HG02610 (cell line): ENCODE results near the gene SMIM17.
"Not testable (repeated sequence)": the region's sequence is repeated elsewhere in the genome, so short reads cannot be mapped to it uniquely, and the experiment has no call there.

Experiments used
- ATAC-seq: cut with Tn5 transposase; IDR thresholded peaks from one replicate; pipeline ENCODE4 v1.9.1; 2021; ENCODE audit warnings: mild to moderate bottlenecking, moderate library complexity; ENCODE audit not compliant: unreplicated experiment

Gene SMIM17

DNA sequence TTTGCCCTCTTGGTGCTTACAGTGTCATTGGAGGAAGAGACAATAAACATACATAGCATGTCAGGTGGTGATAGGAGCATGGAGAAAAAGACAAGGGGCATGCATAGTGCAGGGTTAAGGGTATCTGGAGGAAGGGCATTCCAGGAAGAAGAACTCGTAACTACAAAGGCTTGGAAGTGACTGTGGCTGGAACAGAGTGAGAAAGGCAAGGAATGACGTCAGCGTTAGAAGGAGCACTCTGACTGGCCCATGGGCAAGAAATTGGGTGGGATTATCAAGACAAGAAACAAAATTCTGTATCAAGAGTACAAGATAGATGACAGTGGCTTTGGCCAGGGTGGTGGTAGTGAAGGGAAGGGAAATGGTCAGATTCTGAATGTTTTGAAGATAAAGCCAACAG is 11.2 kb downstream of the SMIM17 start:
- no peak for ATAC-seq

DNA sequence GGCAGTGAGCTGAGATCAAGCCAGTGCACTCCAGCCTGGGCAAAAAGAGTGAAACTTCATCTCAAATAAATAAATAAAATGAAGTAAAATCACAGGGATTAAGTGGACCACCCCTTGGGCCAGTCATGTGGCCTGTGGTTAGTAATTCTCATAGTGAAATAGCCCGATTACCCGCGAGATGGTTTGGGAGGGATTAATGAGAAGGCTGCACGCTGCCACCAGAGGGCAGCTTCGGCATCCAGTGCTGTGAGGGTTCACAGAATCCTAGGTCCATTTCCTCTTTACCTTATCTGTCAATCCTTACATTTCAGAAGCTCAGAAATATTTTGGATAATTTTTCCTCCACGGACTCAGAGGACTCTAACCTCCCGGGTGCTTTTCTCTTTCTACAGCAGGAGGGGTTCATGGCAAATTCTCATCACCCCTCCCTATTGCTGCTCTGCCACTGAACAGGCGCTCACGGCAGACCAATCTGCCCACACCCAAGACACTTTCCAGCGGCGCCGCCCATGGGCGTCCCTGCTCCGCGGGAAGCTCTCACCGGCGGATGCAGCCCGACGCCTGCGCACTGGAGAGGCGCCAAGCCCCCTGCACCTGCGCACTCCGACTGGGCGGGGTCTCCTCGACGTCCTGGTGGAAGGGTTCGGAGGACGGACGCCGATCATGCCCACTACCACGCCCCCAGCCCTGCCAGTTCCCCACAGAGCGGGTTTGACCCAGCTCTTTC is 17.6 kb downstream of the SMIM17 start:
- no peak for ATAC-seq

DNA sequence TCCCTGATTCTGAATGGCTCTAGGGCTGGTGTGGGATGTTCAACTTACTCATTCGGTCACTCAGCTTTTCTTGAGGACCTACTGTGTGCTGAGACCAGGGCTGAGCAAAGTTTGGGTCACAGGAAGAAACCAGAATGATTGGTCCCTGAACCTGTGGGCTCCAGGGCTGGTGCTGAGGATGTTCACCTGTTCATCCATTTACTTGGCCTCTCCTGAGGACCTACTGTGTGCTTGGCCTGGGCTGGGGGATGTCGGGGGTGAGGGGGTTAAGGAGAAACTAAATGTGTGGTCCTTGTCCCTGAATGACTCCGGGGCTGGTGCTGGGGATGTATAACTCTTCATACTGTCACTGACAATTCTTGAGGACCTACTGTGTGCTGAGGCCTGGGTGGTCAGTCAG is 18.3 kb downstream of the SMIM17 start:
- ATAC-seq = no peak

DNA sequence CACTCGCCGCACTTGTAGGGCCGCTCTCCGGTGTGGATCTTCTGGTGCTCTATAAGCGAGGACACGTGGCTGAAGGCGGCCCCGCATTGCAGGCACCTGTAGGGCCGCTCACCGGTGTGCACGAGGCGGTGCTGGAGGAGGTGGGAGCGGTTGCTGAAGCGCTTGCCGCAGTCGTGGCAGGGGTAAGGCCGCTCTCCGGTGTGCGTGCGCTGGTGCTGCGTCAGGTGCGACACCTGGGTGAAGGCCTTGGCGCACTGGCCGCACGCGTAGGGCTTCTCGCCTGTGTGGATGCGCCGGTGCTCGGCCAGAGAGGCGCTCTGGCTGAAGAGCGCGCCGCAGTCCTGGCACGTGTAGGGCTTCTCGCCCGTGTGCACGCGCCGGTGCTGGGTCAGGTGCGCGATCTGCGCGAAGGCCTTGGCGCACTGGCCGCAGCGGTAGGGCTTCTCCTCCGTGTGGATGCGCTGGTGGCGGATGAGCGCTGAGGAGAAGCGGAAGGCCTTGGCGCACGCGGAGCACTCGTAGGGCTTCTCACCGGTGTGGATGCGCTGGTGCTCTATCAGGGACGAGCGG is 21.1 kb downstream of the SMIM17 start:
- ATAC-seq = no peak

DNA sequence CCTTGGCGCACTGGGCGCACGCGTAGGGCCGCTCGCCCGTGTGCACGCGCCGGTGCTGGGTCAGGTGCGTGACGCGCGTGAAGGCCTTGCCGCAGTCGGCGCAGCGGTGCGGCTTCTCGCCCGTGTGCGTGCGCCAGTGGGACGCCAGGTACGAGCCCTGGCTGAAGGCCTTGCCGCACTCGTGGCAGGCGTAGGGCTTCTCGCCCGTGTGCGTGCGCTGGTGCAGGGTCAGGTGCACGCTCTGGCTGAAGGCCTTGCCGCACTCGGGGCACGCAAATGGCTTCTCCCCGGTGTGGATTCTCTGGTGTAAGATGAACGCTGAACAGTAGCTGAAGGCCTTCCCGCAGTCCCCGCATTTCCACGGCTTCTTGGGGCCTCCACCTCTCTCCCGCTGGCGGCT is 21.6 kb downstream of the SMIM17 start:
- ATAC-seq = no peak

DNA sequence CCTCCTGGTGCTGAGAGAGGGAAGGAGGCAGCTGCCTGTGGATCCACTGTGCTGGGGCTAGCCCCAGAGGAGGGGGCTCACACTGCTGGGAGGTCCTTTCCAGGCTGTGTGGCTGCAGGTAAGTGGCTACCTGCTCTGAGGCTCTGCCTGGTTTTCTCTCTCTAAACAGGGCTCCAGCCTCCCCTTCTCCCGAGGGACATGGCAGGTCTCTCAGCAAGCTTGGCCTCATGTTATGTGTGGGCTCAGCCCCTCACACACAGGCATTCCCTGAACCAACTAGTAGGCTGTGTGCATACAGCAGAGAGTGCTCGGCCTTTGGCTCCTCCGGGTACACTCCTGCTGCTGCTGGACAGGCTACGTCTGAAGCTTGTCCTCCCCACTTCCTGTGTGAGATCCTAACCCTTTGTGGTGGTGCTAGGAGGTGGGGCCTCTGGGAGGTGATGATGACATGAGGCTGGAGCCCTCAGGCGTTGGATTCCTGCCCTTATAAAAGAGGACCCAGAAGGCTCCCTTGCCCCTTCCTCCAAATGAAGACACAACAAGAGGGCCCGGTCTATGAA is 24.4 kb downstream of the SMIM17 start:
- no peak for ATAC-seq

DNA sequence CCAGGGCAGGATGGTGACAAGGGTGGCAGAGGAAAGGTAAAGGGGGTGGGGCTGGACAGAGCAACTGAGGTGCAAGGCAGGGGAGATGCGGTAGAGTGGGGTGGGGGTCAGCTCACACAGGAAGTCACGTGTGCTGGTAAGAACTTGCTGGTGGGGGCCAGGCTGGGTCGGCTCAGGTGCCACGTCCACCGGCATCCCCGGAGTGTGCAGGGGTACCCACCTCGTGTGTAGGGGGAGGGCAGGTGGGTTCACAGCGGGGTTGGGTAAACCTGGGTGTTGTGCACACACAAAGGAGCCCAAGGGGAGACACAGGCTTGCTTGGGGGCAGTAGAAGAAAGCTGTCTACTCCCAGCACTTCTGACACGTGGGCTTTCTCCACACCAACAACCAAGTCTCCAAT is 25.7 kb downstream of the SMIM17 start:
- no peak for ATAC-seq

DNA sequence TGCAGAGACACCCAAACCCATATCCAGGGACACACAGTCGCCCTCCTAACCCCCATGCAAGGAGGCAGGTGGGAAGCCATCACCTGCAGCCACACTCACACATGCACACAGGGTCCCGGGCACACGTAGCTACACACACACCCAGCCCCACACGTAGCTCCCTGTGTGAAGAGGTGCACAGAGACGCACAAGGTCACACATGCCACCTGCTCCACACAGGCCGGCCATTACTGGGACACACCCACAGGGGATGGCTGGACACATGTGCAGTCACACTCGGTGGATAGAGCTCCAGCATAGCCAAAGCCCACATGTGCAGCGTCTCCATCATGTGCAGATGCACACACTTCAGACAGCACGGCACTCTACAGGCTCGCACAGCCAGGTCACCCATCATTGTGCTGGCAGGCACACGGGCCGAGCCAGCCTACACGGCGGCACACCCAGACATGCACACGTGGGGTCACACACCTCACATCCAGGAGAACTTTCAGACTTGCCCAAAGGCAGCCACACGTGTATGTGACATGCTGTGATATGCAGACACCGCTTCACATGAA is 27.5 kb downstream of the SMIM17 start:
- ATAC-seq = no peak

DNA sequence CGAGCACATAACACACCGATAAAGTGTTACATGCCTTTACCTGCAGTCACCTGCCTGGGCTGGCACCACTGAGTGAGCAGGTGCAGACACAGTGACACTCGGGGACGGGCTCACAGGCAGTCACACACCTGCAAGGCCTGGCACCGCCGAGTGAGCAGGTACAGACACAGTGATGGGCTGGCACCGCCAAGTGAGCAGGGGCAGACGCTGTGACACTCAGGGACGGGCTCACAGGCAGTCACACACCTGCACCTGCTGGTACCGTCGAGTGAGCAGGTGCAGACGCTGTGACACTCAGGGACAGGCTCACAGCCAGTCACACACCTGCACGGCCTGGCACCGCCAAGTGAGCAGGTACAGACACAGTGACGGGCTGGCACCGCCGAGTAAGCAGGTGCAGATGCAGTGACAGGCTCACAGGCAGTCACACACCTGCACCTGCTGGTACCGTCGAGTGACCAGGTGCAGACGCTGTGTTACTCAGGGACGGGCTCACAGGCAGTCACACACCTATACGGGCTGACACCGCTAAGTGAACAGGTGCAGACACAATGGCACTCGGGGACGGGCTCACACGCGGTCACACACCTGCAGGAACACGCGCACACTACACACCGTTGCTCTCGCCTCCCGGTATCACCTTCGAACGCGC is 28.1 kb downstream of the SMIM17 start:
- no peak for ATAC-seq

DNA sequence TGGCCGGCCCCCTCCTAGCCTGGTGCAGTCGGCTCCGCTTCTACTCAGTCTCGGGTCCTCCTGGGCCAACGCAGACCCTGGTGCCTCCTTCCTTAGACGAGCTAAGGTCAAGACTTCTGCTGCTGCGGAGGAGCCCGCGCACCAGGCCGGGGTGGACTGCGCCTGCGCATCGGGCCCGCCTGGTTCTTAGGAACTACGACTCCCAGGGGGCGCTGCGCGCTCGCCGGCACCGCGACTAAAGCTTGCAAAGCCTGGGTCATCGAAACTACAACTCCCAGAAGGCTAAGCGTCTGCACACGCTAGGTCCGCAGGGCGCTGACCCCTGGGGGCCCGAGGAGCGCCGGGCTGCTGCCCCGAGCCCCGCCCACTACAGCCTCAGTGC is 28.6 kb downstream of the SMIM17 start, which contains the start of gene ZNF835:
TSS of gene ZNF835 (minus strand) at position 145 of the 382 bp plus-strand sequence. CDS start 6,559 bp downstream, outside the sequence.
- ATAC-seq = no peak

DNA sequence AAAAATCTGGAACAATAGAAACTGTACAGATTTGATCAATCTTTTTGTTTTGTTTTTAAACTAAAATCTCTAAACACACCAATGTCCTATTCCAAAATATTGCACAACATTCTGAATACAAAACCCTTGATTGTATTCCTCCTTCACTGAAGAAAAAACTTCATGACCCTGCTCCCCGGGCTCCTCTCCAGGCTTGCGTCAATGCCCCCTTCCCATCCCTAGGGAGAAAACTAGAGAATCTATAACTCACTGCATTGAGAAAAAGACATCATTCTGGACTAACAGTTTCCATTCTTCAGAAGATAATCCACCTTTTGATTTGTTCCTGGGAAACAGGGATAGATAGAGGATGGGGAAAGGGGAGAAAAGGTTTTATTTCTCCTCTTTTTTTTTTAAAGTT is 29.7 kb downstream of the SMIM17 start:
- ATAC-seq = not testable (repeated sequence)

DNA sequence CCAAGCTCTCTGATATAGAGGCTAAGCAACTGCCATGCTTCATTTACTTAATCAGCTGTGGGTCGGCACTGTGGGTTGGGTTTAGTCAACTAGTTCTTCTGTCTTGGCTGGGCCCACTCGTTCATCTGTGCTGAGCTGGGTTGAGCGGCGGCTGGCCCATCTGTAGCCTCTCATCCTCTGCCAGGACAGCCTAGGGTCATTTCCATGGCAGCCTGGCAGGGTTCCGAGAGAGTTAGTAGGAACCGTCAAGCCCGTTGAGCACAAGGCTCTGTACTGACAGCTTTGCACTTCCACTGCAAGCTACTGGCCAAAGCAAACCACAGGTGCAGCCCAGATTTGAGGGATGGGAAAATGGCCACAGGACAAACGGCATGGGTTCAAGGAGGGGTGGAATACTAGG is 35.2 kb downstream of the SMIM17 start:
- ATAC-seq = no peak

DNA sequence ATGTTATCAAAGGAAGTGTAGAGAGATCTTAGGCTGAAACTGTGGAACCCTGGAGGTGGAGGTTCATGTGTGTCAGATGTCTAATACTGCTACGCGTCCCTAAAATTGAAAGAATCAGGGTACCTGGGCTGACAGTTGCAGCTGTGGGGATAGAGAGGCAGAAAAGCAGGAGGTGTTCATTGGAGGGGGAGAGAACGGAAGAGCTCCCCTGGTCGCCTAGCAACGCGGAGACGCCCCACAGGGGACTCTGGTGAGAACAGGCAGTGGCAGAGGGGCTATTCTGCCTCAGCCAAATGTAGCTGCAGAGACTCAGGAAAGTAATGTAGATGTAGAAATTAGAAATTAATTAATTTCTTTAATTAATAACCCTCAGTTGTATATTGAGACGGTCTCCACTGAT is 38.7 kb downstream of the SMIM17 start:
- ATAC-seq = no peak

DNA sequence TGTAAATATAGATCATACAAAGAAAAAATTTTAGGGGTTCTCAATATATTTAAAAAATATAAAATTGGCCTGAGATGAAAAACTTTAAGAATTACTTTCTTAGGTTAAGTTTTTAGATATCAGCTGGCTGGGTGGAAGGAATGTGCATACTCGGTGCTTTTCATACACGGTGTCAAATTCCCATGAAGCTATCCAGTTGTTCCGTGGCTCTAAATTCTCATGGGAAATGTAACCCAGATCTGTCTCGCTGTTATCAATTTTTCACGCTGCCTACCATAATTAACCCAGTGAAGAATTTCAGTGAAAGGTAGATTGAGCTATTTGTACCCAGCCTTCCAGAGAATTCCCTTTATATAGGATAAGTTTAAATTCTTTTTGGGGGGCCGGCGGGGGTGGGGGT is 40.2 kb downstream of the SMIM17 start:
- no peak for ATAC-seq

DNA sequence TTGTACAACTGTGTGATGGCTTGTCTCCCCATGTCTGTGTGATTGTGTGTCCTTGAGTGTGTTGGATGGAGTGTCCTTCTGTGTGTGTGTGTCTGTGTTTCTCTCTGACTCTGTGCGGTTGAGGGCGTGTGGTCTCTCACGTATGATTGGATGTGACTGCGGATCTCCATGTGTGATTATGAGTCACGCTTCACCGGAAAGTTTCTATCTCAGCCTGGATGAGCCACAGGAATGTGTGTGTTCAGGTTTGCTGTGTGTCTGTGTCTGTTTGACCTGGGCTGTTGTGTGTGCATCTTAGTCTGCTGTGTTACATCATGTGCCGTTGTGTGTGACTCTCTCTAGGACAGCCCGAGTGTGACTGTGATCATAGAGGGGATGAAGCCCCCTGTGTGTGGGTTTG is 44.1 kb downstream of the SMIM17 start:
- no peak for ATAC-seq

DNA sequence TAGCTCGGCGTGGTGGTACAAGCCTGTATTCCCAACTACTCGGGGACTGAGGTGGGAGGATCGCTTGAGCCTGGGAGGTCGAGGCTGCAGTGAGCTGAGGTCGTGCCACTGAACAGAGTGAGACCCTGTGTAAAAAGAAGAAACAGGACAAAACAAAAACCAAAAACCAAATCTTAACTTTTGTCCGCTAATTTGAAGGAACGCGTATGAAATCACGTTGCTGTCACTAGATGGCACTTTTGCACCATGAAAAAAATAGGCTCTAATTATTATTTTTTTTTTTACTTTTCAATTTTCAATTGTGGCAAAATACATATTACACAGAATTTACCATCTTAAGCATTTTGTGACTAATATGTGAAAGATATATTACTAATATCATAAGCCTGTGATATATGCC is 46.2 kb downstream of the SMIM17 start:
- no peak for ATAC-seq

DNA sequence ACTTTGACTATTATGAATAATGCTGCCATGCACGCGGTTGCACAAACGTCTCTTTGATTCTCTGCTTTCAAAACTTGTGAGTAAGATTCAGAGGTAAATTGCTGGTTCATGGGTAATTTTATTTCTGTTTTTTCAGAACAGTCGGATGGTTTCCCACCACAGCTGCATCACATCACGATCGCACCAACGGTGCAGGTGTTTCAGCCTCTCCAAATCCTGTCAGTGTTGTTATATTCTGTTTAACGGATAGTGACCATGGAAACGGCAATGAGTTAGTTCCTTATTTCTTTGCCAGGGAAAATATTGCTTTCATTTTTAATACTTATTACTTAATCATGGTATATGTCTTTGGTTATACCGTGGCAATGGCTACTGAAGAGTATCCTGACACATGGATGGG is 47.7 kb downstream of the SMIM17 start:
- no peak for ATAC-seq

DNA sequence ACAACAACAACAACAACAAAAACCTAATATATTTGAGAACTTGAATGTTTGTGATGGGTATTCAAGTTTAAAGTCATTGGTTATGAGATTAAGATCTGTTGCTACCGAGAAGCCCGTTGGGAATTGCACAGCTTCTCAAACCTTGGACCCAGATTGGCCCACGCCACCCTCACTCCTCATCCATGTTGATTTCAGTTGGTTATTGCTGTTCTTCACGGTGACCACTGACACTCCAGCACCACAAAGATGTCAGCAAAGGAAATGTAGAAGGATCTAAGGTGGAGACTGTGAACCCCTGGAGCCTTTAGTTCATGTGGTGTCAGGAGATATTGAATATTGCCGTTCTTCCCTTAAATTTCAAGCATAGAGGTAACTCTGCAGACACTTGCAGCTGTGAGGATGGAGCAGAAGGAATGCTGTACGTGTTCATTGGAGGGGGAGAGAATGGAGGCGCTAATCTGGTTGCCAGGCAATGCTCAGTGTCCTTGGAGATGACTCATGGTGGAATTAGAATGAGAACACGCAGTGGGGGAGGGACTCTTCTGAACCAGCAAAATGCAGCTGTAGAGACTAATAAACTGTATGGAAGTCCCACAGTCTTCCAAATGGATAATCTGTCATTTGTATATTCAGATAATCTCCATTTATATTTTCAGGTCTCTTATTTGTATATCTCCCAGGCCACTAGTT is 49.4 kb downstream of the SMIM17 start:
- no peak for ATAC-seq

DNA sequence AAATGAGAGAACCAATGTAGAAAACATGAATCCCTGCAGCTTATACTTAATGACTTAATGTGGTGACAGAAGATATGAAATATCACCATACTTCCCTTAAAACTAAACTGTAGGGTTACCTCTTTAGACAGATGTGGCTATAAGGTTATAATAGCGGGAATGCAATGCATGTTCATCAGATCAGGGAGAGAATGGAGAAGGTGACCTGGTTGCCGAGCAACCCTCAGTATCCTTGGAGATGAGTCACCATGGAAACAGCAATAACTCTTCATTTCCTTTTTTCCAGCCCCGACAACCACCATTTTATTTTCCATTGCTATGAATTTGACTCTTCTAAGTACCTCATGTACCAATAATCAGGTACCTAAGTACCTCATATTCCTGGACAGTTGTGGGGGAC is 56.6 kb downstream of the SMIM17 start:
- ATAC-seq = no peak

DNA sequence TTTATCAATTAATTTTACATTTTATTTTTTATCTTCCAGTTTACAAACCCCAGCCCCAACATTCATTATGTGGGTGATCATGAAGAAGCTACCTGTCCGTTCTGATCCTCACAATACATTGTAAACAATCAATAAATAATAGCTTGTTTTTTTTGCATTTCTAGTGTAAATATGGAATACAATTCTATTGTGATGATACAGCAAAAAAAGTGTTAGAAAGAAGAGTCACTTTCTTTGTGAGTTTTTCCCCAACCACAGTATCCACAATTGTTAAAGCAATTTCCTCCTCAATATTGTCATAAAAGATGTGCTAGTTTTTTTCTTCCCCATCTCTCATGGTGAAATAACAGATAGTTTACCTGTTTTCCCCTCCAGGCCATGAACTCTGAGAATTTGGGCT is 58.9 kb downstream of the SMIM17 start:
- no peak for ATAC-seq

DNA sequence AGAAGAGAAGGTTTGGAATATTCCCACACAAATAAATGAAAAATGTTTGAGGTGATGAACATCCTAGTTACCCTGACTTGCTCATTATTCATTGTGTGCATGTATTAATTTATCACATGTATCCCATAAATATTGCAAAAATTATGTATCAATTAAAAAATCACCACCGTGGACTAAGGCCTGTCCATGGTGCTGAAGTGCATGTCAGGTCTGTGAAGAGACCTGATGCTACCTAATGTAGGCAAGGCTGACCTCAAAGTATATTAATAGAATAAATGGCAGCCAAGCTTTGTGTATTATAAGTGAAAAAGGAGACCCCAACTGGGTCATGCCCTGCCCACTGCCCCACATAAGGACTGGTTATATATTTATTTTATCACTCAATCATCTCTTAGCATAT is 63.0 kb downstream of the SMIM17 start:
- no peak for ATAC-seq
